Esophagus muscularis mucosa (tissue), 4 donors: ENCODE data around the gene PSKH1.

Experiments
- CTCF ChIP-seq, 3 experiments: fragments of 200-600 bp in 2 of 3; fragments of 450-650 bp in 1 of 3; sonication (generic) in 2 of 3; IDR thresholded peaks; one replicate each; pipeline ENCODE4 v1.5.1; 2017 to 2019; ENCODE audit warnings: antibody characterized with exemption in 3 of 3, mild to moderate bottlenecking in 2 of 3, moderate library complexity in 1 of 3
- EP300 ChIP-seq: sonication (generic); formaldehyde crosslinking; IDR thresholded peaks from one replicate; pipeline ENCODE4 v1.6.1; 2017; ENCODE audit warnings: antibody characterized with exemption
- POLR2A ChIP-seq: fragments of 450-650 bp; IDR thresholded peaks from one replicate; pipeline ENCODE4 v1.6.1; 2017; ENCODE audit warnings: antibody characterized with exemption, moderate library complexity, mild to moderate bottlenecking, low read depth
- POLR2AphosphoS5 ChIP-seq, 2 donors: sonication (generic); formaldehyde crosslinking; IDR thresholded peaks; one replicate each; pipeline ENCODE4 v1.6.1; 2017; ENCODE audit warnings: antibody characterized with exemption in 2 of 2

- TF ChIP-seq POLR2A (no peak), CTCF (IDR thresholded peaks at IDR 0.05) (no peak), EP300 (no peak), POLR2AphosphoS5 (IDR thresholded peaks at IDR 0.05) (no peak)
Measured at GRCh38 chr16:67882374-67883145, 10.5 kb upstream of the PSKH1 start.
